ENCODE results near the gene AKR1A1. TPM values are rescaled to one million over a fixed set of nuclear protein-coding genes. Genes with fewer than 3 reads are reported as not detected.
A peak's percentile ranks its signal among the peaks of the same experiment; 100 is the strongest.
"Not testable (repeated sequence)": the region's sequence is repeated elsewhere in the genome, so short reads cannot be mapped to it uniquely, and the experiment has no call there.

Gene AKR1A1
- total RNA-seq, 1 donor from 2014 or later = 101 TPM

GRCh38 chr1:45569962-45570581 lies 19.4 kb downstream of the AKR1A1 start:
- peak; percentile 73 for DNase-seq (ENCODE audit: low read depth)

- DNase-seq (ENCODE audit: low read depth) = no peak
Observed at GRCh38 chr1:45570631-45571030, 20.0 kb downstream of the AKR1A1 start.

GRCh38 chr1:45573231-45573804 lies 22.7 kb downstream of the AKR1A1 start:
- DNase-seq (ENCODE audit: low read depth) = no peak

- no peak for DNase-seq (ENCODE audit: low read depth)
Observed at GRCh38 chr1:45574105-45574626, 23.5 kb downstream of the AKR1A1 start.

- peak; percentile 97 for DNase-seq (ENCODE audit: low read depth)
Observed at GRCh38 chr1:45583264-45583665, 32.6 kb downstream of the AKR1A1 start.

GRCh38 chr1:45583666-45584350 lies 33.2 kb downstream of the AKR1A1 start, which contains the start of gene NASP:
Gene NASP, plus strand, starts transcription at chr1:45584041. Its CDS starts 106 bp downstream, at chr1:45584147.
- DNase-seq (ENCODE audit: low read depth) = peak; percentile 51

- DNase-seq (ENCODE audit: low read depth) = peak; percentile 84
Observed at GRCh38 chr1:45584351-45585109, 33.9 kb downstream of the AKR1A1 start.

GRCh38 chr1:45585110-45585426 lies 34.4 kb downstream of the AKR1A1 start:
- no peak for DNase-seq (ENCODE audit: low read depth)

GRCh38 chr1:45585496-45586075 lies 35.0 kb downstream of the AKR1A1 start:
- DNase-seq (ENCODE audit: low read depth) = no peak

GRCh38 chr1:45586769-45587168 lies 36.1 kb downstream of the AKR1A1 start:
- DNase-seq (ENCODE audit: low read depth) = no peak

- DNase-seq (ENCODE audit: low read depth) = peak; percentile 55
Observed at GRCh38 chr1:45589861-45590260, 39.2 kb downstream of the AKR1A1 start.

- DNase-seq (ENCODE audit: low read depth) = no peak
Observed at GRCh38 chr1:45594412-45594811, 43.8 kb downstream of the AKR1A1 start.

GRCh38 chr1:45596765-45597164 lies 46.1 kb downstream of the AKR1A1 start:
- DNase-seq (ENCODE audit: low read depth) = not testable (repeated sequence)

- DNase-seq (ENCODE audit: low read depth) = no peak
Observed at GRCh38 chr1:45604239-45604638, 53.6 kb downstream of the AKR1A1 start.

- no peak for DNase-seq (ENCODE audit: low read depth)
Observed at GRCh38 chr1:45607404-45608074, 56.9 kb downstream of the AKR1A1 start.

GRCh38 chr1:45608175-45609156 lies 57.8 kb downstream of the AKR1A1 start:
- peak; percentile 65 for DNase-seq (ENCODE audit: low read depth)

GRCh38 chr1:45610589-45611226 lies 60.1 kb downstream of the AKR1A1 start:
- no peak for DNase-seq (ENCODE audit: low read depth)

GRCh38 chr1:45612941-45613579 lies 62.4 kb downstream of the AKR1A1 start:
- no peak for DNase-seq (ENCODE audit: low read depth)

GRCh38 chr1:45615885-45616284 lies 65.3 kb downstream of the AKR1A1 start:
- no peak for DNase-seq (ENCODE audit: low read depth)

Measured in renal cortical epithelial cell (primary cell).